Measurements from ENCODE around the gene NACAD.
"Not testable (repeated sequence)": the region's sequence is repeated elsewhere in the genome, so short reads cannot be mapped to it uniquely, and the experiment has no call there.

The NACAD gene

GRCh38 chr7:45036796-45037195, 52.0 kb downstream of the NACAD start:
- no peak overlapping the region; the same call in 1 of the 2 replicates for H3K27ac ChIP-seq
- no peak for TF ChIP-seq CTCF (conservative IDR thresholded peaks at IDR 0.05)

DNA sequence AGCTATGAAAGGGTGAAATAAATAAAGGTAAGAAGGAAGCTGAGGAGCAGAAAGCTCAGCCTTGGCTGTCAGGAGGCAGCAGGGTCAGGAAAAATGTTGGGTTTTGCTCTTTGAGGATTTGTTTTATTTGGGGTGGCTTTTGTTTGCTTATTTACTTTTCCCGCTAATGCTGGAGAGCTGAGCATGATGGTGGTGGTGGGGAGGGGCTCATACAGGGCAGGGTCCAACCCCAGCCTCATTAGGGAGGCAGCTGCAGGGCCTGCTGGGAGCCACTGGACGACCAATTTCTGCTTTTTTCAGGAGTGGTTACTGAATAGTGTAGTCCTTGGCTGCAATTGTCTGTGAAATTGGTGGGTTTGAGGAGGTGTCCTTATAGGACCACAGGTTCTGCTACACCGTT, 52.5 kb downstream of the NACAD start:
- no peak for TF ChIP-seq CTCF (conservative IDR thresholded peaks at IDR 0.05)
- H3K27ac ChIP-seq: peak overlapping the region; percentile 36

DNA sequence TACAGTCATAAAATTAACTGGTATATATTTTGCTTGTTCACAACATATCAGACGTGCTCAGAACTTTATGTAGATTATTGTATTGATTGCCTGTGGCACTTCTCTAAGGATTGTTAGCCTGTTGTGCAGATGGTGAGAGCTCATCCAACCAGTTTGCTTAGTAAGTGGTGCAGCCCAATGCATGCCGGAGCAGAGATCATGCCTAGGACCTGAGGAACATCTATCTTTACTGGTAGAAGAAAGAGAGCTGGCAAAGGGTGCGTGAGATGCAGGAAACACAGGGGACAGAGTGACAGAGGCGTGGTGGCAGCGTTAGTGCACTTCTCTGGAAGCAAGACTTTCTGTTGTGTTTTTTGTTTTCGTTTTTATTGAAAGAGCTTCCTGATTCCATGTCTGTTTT, 52.9 kb downstream of the NACAD start:
- TF ChIP-seq CTCF (conservative IDR thresholded peaks at IDR 0.05): no peak
- H3K27ac ChIP-seq: peak overlapping the region; percentile 36

DNA sequence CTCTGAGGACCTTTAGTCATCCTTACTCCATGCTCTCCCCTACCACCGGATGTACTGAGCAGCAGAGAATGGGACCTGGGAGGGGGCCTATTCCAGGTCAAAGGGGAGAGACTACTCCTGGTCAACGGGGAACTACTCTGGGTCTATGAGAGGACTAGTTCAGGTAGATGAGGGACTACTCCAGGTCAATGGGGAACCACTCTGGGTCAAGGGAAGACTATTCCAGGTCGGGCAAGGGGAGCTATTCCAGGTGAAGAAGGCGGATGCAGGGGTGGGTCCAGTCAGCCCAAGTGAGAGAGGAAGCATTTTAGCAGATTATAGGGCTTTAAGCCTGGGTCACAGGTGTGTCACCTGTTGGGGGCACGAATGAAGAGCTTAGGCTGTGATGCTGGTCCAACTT, 53.4 kb downstream of the NACAD start:
- no peak for TF ChIP-seq CTCF (conservative IDR thresholded peaks at IDR 0.05)
- peak overlapping the region; percentile 36 for H3K27ac ChIP-seq

DNA sequence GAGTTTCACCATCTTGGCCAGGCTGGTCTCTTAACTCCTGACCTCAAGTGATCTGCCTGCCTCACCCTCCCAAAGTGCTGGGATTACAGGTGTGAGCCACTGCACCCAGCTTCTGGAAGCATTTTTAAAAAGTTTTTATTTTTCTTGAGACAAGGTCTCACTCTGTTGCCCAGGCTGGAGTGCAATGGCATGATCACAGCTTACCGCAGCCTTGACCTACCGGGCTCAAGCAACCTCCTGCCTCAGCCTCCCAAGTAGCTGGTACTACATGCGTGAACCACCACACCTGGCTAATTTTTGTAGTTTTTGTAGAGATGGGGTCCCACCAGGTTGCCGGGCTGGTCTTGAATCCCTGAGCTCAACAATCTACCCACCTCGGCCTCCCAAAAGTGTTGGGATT, 54.1 kb downstream of the NACAD start:
- H3K27ac ChIP-seq: not testable (repeated sequence)

- no peak for TF ChIP-seq CTCF (conservative IDR thresholded peaks at IDR 0.05)
- peak overlapping the region; percentile 29 for H3K27ac ChIP-seq
These were observed 54.9 kb downstream of the NACAD start for GRCh38 chr7:45033931-45034290.

DNA sequence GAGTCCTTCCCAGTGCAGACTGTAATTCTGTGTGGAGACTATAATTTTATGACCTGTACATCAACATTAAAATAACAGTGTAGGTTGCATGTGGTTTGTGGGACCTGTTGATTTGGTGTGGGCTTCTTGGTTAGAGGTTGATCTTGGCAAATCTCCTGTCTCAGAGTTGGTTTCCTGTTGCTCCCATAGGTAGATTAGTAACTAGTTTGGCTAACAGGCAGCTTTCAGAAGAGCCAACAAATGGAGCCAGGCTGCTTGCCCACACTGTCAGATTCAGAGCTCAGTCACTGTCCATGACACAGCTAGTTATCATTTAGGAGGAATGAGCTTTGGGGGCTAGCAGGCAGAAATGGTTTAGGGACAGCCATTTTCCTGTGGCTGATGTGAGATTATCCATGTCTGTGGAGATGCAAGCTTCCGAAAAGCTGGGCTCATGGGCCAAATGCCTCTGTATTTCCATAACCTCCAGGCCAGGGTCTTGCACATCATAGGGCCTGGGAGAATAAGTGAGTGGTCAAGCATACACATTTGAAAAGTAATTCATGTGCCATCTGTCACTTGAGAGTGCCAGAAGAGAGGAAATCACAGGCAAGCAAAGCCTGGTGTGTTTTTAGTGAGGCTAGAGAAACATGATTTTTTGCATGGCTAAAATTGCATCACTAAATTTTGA, 55.4 kb downstream of the NACAD start:
- TF ChIP-seq CTCF (conservative IDR thresholded peaks at IDR 0.05): no peak
- peak overlapping the region; percentile 29 for H3K27ac ChIP-seq

GRCh38 chr7:45032421-45032820, 56.3 kb downstream of the NACAD start:
- H3K27ac ChIP-seq: no peak overlapping the region
- no peak for TF ChIP-seq CTCF (conservative IDR thresholded peaks at IDR 0.05)

Measured in VCaP (cell line).